Trophoblast cell (in vitro differentiated cells and primary cell): ENCODE measurements around the gene NACAD.

Source experiments
- DNase-seq, 2 donors: peaks; one replicate each; pipeline ENCODE4 v3.0.0-alpha.2; 2016
- H2AFZ ChIP-seq: 2 replicates; pipeline ENCODE4 v1.6.1; 2013; ENCODE audit warnings: low read length, moderate library complexity, mild to moderate bottlenecking; ENCODE audit not compliant: insufficient read depth, poor library complexity
- H2AK5ac ChIP-seq: 2 replicates; pipeline ENCODE4 v1.6.1; 2013; ENCODE audit warnings: mild to moderate bottlenecking, low read length
- H2BK120ac ChIP-seq: 2 replicates; pipeline ENCODE4 v1.6.1; 2013; ENCODE audit warnings: low read length, mild to moderate bottlenecking, moderate library complexity; ENCODE audit not compliant: insufficient read depth, poor library complexity
- H2BK12ac ChIP-seq: 2 replicates; pipeline ENCODE4 v1.6.1; 2013; ENCODE audit warnings: mild to moderate bottlenecking, low read length, moderate library complexity
- H2BK5ac ChIP-seq: 2 replicates; pipeline ENCODE4 v1.6.1; 2013; ENCODE audit warnings: low read length, low read depth, moderate library complexity, mild to moderate bottlenecking; ENCODE audit not compliant: poor library complexity
- H3K14ac ChIP-seq: 2 replicates; pipeline ENCODE4 v1.6.1; 2013; ENCODE audit warnings: mild to moderate bottlenecking, low read length
- H3K18ac ChIP-seq: 2 replicates; pipeline ENCODE4 v1.6.1; 2013; ENCODE audit warnings: mild to moderate bottlenecking, low read length
- H3K23ac ChIP-seq: 2 replicates; pipeline ENCODE4 v1.6.1; 2013; ENCODE audit warnings: low read length
- H3K27ac ChIP-seq: 2 replicates; pipeline ENCODE4 v1.5.1; 2013; ENCODE audit warnings: low read depth, mild to moderate bottlenecking, inconsistent platforms, low read length, moderate library complexity
- H3K27me3 ChIP-seq: 2 replicates; pipeline ENCODE4 v1.6.1; 2013; ENCODE audit warnings: inconsistent platforms, mild to moderate bottlenecking, low read length, moderate library complexity; ENCODE audit not compliant: insufficient read depth
- H3K36me3 ChIP-seq, 2 experiments: 1 replicate in 1 of 2; 2 replicates in 1 of 2; pipeline ENCODE4 v1.6.1; 2013; ENCODE audit warnings: low read length in 2 of 2, mild to moderate bottlenecking in 2 of 2, moderate library complexity in 1 of 2; ENCODE audit not compliant: insufficient read depth in 2 of 2, control insufficient read depth in 1 of 2
- H3K4ac ChIP-seq: 2 replicates; pipeline ENCODE4 v1.6.1; 2013; ENCODE audit warnings: low read depth, mild to moderate bottlenecking, low read length, moderate library complexity
- H3K4me1 ChIP-seq, 2 experiments: 1 replicate in 1 of 2; 2 replicates in 1 of 2; pipeline ENCODE4 v1.6.1; 2013; ENCODE audit warnings: low read length in 2 of 2, mild to moderate bottlenecking in 2 of 2, moderate library complexity in 1 of 2; ENCODE audit not compliant: insufficient read depth in 2 of 2, control insufficient read depth in 1 of 2
- H3K4me2 ChIP-seq: 2 replicates; pipeline ENCODE4 v1.6.1; 2013; ENCODE audit warnings: inconsistent platforms, mild to moderate bottlenecking, low read length, moderate library complexity
- H3K4me3 ChIP-seq: 2 replicates; pipeline ENCODE4 v1.5.1; 2013; ENCODE audit warnings: mild to moderate bottlenecking, low read depth, low read length, inconsistent platforms
- H3K79me1 ChIP-seq: one replicate; pipeline ENCODE4 v1.6.1; 2013; ENCODE audit warnings: low read length
- H3K79me2 ChIP-seq: 2 replicates; pipeline ENCODE4 v1.6.1; 2013; ENCODE audit warnings: low read length, mild to moderate bottlenecking; ENCODE audit not compliant: control insufficient read depth, insufficient read depth, poor library complexity
- H3K9ac ChIP-seq: 2 replicates; pipeline ENCODE4 v1.6.1; 2013; ENCODE audit warnings: mild to moderate bottlenecking, low read length
- H3K9me3 ChIP-seq: 2 replicates; pipeline ENCODE4 v1.6.1; 2013; ENCODE audit warnings: low read depth, mild to moderate bottlenecking, control low read depth, inconsistent platforms, low read length; ENCODE audit not compliant: insufficient read depth
- H4K12ac ChIP-seq: 2 replicates; pipeline ENCODE4 v1.6.1; 2013; ENCODE audit warnings: low read depth, mild to moderate bottlenecking, low read length, moderate library complexity
- H4K8ac ChIP-seq: 2 replicates; pipeline ENCODE4 v1.6.1; 2013; ENCODE audit warnings: low read depth, mild to moderate bottlenecking, low read length, moderate library complexity
- H4K91ac ChIP-seq: one replicate; pipeline ENCODE4 v1.6.1; 2013; ENCODE audit warnings: low read depth, mild to moderate bottlenecking, low read length, moderate library complexity
- WGBS: extraction: QIAGEN DNeasy Blood & Tissue Kit; methylation state at CpG from one replicate; pipeline ENCODE4 v1.1.7; 2013; ENCODE audit warnings: missing lambda C conversion rate; ENCODE audit not compliant: insufficient read length, insufficient coverage; ENCODE audit errors: extremely low coverage; 5-methylcytosine and 5-hydroxymethylcytosine counted together

The NACAD gene

DNA sequence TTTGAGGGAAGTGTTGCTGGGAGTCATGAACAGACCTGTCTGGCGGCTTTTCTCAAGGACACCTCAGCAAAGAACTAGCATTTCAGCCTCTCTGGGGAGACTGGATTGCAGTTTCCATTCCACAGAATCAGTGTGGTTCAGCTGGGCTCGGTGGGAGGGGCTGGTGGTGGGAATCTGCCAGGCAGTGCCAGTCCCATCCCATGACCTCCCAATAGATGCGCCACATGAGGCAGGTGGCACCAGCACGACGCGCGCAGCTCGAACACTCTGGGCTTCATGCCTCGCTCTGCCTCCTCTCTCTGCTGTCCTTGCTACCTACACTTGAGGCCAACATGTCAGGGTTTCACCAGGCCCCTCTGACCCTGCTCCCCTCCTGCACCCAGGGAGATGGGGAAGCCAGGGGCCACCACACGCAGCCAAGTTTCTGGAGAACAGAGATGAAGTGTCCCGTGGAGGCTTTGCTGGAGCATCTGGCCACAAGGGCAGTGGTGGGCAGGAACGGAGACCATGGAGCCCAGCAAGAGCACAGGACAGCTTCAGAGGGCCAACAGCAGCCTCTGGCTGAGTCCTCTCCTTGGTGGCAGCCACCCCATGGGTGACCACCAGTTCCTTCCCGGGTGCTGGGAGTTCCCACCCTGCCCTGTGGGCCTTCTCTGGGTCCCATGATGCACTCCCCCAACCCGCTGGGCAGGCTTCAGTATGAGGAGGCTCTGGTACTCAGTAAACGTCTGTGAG lies 2.3 kb downstream of the NACAD start:
- H3K4ac ChIP-seq, result no peak overlapping the region
- H3K4me3 ChIP-seq, result no peak overlapping the region
- peaks cover 3% of the 10 kb centered on the region for H3K79me1 ChIP-seq
- peaks cover 1% of the 10 kb centered on the region for H3K79me2 ChIP-seq
- no peak overlapping the region for H3K9ac ChIP-seq
- H3K14ac ChIP-seq, result no peak overlapping the region
- no peak overlapping the region for H3K4me2 ChIP-seq
- H2BK12ac ChIP-seq, result no peak overlapping the region
- peaks cover 10 to 19% of the 10 kb centered on the region in 2 experiments for H3K4me1 ChIP-seq
- no peak overlapping the region for H2BK5ac ChIP-seq
- H3K27ac ChIP-seq, result no peak overlapping the region
- H4K8ac ChIP-seq, result no peak overlapping the region
- no peak for DNase-seq
- no CpG with 5 or more reads among the region's 15 CpGs for WGBS
- no peak overlapping the region for H2AFZ ChIP-seq
- peaks cover 5% of the 10 kb centered on the region for H3K9me3 ChIP-seq
- no peak overlapping the region for H4K91ac ChIP-seq
- no peak overlapping the region for H2AK5ac ChIP-seq
- no peaks in the 10 kb centered on the region for H3K36me3 ChIP-seq
- H3K27me3 ChIP-seq, result no peaks in the 10 kb centered on the region
- H3K23ac ChIP-seq, result no peak overlapping the region
- no peak overlapping the region for H4K12ac ChIP-seq
- H2BK120ac ChIP-seq, result no peak overlapping the region
- no peak overlapping the region for H3K18ac ChIP-seq

DNA sequence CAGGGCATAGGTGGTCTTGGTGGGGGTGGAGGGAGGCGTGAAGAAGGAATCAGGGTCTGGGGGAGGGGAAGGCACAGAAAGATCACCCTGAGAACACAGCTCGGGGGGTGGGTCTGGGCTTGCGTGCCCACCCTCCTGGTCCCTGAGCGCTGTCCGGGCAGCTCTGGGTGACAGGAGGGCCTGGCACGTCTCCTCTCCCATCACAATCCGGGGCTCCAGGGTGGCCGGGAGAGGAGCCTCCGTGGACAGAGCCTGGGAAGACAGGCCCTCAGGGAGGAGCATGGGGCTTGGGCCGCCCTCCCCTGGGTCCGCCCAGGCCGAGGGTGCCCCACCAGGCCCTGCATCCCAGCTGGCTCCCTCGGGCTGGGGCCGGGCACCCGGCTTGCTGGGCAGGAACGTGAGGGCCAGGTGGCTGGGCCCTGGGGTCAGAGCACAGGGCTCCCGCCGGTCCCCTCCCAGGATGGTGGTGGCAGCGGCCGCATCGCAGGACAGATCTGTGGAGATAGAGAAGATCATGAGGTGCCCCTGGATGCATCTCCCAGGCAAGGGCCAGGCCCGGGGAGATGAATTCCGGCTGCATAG lies 3.1 kb downstream of the NACAD start:
- Histone ChIP-seq H3K79me1 (peaks cover 3% of the 10 kb centered on the region), H3K36me3 (no peaks in the 10 kb centered on the region), H3K4ac (no peak overlapping the region), H2AK5ac (no peak overlapping the region), H4K12ac (no peak overlapping the region), H4K91ac (no peak overlapping the region), H2AFZ (no peak overlapping the region), H3K27me3 (no peaks in the 10 kb centered on the region), H4K8ac (no peak overlapping the region), H3K23ac (no peak overlapping the region), H3K27ac (no peak overlapping the region), H2BK5ac (no peak overlapping the region), H3K4me2 (no peak overlapping the region), H2BK12ac (no peak overlapping the region), H3K4me1 (peaks cover 10 to 19% of the 10 kb centered on the region in 2 experiments), H3K18ac (no peak overlapping the region), H3K14ac (no peak overlapping the region), H3K4me3 (no peak overlapping the region), H2BK120ac (no peak overlapping the region), H3K9me3 (peaks cover 7% of the 10 kb centered on the region), H3K9ac (no peak overlapping the region), H3K79me2 (peaks cover 1% of the 10 kb centered on the region)
- no peak for DNase-seq
- no CpG with 5 or more reads among the region's 23 CpGs for WGBS

DNA sequence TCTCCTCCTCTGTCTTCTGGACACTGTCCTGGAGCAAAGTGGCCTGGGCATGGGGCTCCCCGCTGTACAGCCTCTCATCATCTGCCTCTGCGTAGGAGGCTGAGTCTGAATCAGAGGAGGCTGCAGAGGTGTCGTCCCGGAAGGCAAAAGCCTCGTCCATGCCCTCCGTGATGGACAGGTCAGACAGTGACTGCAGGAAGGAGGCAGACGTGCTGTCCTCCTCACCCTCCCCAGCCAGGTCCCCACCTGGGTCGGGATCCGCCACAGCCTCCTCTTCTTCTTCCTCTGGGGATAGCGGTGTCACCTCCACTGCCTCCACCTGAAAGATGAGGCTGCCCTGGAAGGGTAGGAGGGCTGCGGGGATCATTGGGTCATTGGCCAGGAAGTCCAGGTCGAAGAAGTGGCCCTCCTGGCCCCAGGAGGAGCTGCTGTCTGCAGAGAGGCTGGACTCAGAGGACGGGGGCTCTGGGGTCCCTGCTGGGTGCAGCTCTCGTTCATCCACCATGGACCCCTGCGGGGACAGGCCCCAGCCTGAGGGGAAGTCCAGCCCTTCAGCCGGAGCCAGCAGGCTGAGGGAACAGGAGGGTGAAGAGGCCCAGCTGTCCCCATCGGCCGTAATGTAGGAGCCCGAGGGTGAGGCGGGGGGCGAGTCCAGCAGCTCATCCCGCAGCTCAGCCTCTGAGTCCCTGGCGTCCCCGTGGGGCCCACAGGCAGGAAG lies 3.7 kb downstream of the NACAD start:
- H3K4me1 ChIP-seq, result peaks cover 10 to 19% of the 10 kb centered on the region in 2 experiments
- no peak overlapping the region for H2BK12ac ChIP-seq
- H3K79me2 ChIP-seq, result peaks cover 1% of the 10 kb centered on the region
- no peak overlapping the region for H3K14ac ChIP-seq
- H3K27me3 ChIP-seq, result no peaks in the 10 kb centered on the region
- no peak overlapping the region for H3K4me3 ChIP-seq
- no peak for DNase-seq
- WGBS, result no CpG with 5 or more reads among the region's 24 CpGs
- H4K91ac ChIP-seq, result no peak overlapping the region
- no peak overlapping the region for H2BK5ac ChIP-seq
- H2AFZ ChIP-seq, result no peak overlapping the region
- no peak overlapping the region for H3K23ac ChIP-seq
- no peak overlapping the region for H4K12ac ChIP-seq
- no peak overlapping the region for H3K4ac ChIP-seq
- no peak overlapping the region for H3K18ac ChIP-seq
- no peak overlapping the region for H2BK120ac ChIP-seq
- no peaks in the 10 kb centered on the region for H3K36me3 ChIP-seq
- no peak overlapping the region for H3K4me2 ChIP-seq
- peaks cover 3% of the 10 kb centered on the region for H3K79me1 ChIP-seq
- H2AK5ac ChIP-seq, result no peak overlapping the region
- no peak overlapping the region for H3K9ac ChIP-seq
- no peak overlapping the region for H4K8ac ChIP-seq
- peaks cover 7% of the 10 kb centered on the region for H3K9me3 ChIP-seq
- no peak overlapping the region for H3K27ac ChIP-seq

DNA sequence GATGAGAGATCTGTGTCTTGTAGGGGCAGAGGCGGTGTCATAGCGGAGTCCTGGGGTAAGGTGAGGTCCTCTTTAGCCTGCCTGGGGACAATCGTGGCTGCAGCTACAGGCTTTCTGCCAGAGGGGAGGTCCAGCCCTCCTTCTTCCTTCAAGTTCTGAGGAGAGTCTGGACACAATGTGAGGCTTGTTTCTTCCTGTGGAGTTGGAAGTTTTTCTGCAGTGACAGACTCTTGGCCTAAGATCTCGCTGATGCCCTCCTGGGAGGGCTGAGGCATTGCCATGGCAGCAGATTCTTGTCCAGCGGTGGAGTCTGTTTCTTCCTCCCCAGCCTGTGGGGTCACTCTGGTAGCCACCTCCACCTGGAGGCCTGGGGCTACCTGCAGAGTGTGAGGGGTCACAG lies 4.4 kb downstream of the NACAD start:
- Histone ChIP-seq H3K4me3 (no peak overlapping the region), H4K8ac (no peak overlapping the region), H3K9me3 (peaks cover 9% of the 10 kb centered on the region), H2BK12ac (no peak overlapping the region), H3K18ac (no peak overlapping the region), H3K4me1 (peaks cover 10 to 19% of the 10 kb centered on the region in 2 experiments), H2BK120ac (no peak overlapping the region), H3K79me2 (peaks cover 1% of the 10 kb centered on the region), H3K9ac (no peak overlapping the region), H2AK5ac (no peak overlapping the region), H2BK5ac (no peak overlapping the region), H4K12ac (no peak overlapping the region), H3K23ac (no peak overlapping the region), H3K36me3 (no peaks in the 10 kb centered on the region), H3K27me3 (no peaks in the 10 kb centered on the region), H2AFZ (no peak overlapping the region), H4K91ac (no peak overlapping the region), H3K4me2 (no peak overlapping the region), H3K79me1 (peaks cover 3% of the 10 kb centered on the region), H3K4ac (no peak overlapping the region), H3K14ac (no peak overlapping the region), H3K27ac (no peak overlapping the region)
- WGBS, result no CpG with 5 or more reads among the region's 5 CpGs
- DNase-seq, result no peak
